HCT116 (cell line): Measurements from ENCODE around the gene PNMA3. TPM values are rescaled to one million over a fixed set of nuclear protein-coding genes. Genes with fewer than 3 reads are reported as not detected.
"Not testable (repeated sequence)": the region's sequence is repeated elsewhere in the genome, so short reads cannot be mapped to it uniquely, and the experiment has no call there.

Experiments
- ATAC-seq: fragments of 200-7000 bp; cut with Tn5 transposase; 2 replicates; pipeline ENCODE4 v1.9.1; 2020; ENCODE audit warnings: mild to moderate bottlenecking, moderate library complexity
- BruUV-seq: library from RNA; stranded (reverse); fragments of 400-500 nt; replicated peaks from 2 replicates; lab custom pipeline; 2021; lab: Mats Ljungman, UMichigan
- CTCF ChIA-PET: fragments of 300-600 bp; sonication (Branson Sonifier 250); formaldehyde crosslinking; loops from one replicate; lab custom pipeline; 2021; ENCODE audit warnings: antibody characterized with exemption; lab: Charles Lee
- POLR2A ChIA-PET: fragments of 300-600, 350-600 bp; sonication (Branson Sonifier 250); formaldehyde crosslinking; loops from one replicate; lab custom pipeline; 2021; ENCODE audit warnings: antibody characterized with exemption; lab: Charles Lee
- RAD21 ChIA-PET, 2 experiments: fragments of 300-600 bp; sonication (Branson Sonifier 250); formaldehyde crosslinking; loops; one replicate each; lab custom pipeline; 2023; ENCODE audit warnings: low total read pairs in 2 of 2; ENCODE audit not compliant: uncharacterized antibody in 2 of 2, unreplicated experiment in 2 of 2, low non-redundant PET in 1 of 2; lab: Charles Lee
- DNase-seq: peaks from one replicate; pipeline ENCODE4 v3.0.0-alpha.2; 2010; ENCODE audit warnings: low read depth, low spot score
- H2AFZ ChIP-seq: fragments of 200-600 bp; shearing (Covaris generic), sonication (generic); 2 replicates; pipeline ENCODE4 v1.6.1; 2017; ENCODE audit warnings: low read depth, mixed run types, mixed read lengths, antibody characterized with exemption, low read length; ENCODE audit not compliant: poor library complexity, severe bottlenecking
- H3K27ac ChIP-seq: 2 replicates; pipeline ENCODE4 v1.5.1; 2012; ENCODE audit warnings: low read depth, low read length
- H3K27me3 ChIP-seq: fragments of 200-600 bp; sonication (generic); 2 replicates; pipeline ENCODE4 v1.6.1; 2016; ENCODE audit warnings: mixed run types, low read length, mixed read lengths; ENCODE audit not compliant: insufficient read depth
- H3K36me3 ChIP-seq, 2 experiments: fragments of 200-500 bp in 1 of 2; fragments of 200-600 bp in 1 of 2; sonication (Bioruptor generic) in 1 of 2; sonication (generic) in 1 of 2; 2 replicates each; pipeline versions ENCODE4 v1.5.1 to v1.6.1; 2014 to 2016; ENCODE audit warnings: low read length in 2 of 2, inconsistent platforms in 1 of 2, mixed read lengths in 1 of 2, mixed run types in 1 of 2; ENCODE audit not compliant: insufficient read depth in 2 of 2, control insufficient read depth in 1 of 2
- H3K4me1 ChIP-seq, 2 experiments: fragments of 200-600 bp in 1 of 2; sonication (generic) in 1 of 2; 2 replicates each; pipeline versions ENCODE4 v1.5.1 to v1.6.1; 2012 to 2017; ENCODE audit warnings: low read length in 2 of 2, inconsistent platforms in 1 of 2, mild to moderate bottlenecking in 1 of 2, mixed read lengths in 1 of 2, mixed run types in 1 of 2, moderate library complexity in 1 of 2; ENCODE audit not compliant: insufficient read depth in 2 of 2, control insufficient read depth in 1 of 2
- H3K4me2 ChIP-seq: fragments of 200-600 bp; sonication (generic); 2 replicates; pipeline ENCODE4 v1.6.1; 2017; ENCODE audit warnings: mixed run types, low read length, mixed read lengths
- H3K4me3 ChIP-seq, 2 experiments: fragments of 200-600 bp in 1 of 2; sonication (generic) in 1 of 2; replicated peaks in 1 of 2; 2 replicates each; pipeline ENCODE4 v1.5.1; 2011 to 2016; ENCODE audit warnings: low read length in 2 of 2, control low read depth in 1 of 2, low read depth in 1 of 2, mild to moderate bottlenecking in 1 of 2, mixed read lengths in 1 of 2, mixed run types in 1 of 2
- H3K79me2 ChIP-seq: fragments of 200-600 bp; sonication (generic); 2 replicates; pipeline ENCODE4 v1.6.1; 2017; ENCODE audit warnings: mild to moderate bottlenecking, mixed run types, low read length, moderate library complexity, mixed read lengths; ENCODE audit not compliant: insufficient read depth
- H3K9ac ChIP-seq: fragments of 200-600 bp; sonication (generic); 2 replicates; pipeline ENCODE4 v1.6.1; 2016; ENCODE audit warnings: low read length, mixed read lengths
- H3K9me2 ChIP-seq: fragments of 200-600 bp; sonication (generic), shearing (Covaris generic); 2 replicates; pipeline ENCODE4 v1.6.1; 2017; ENCODE audit warnings: mixed run types, mild to moderate bottlenecking, moderate library complexity; ENCODE audit not compliant: insufficient read depth
- H3K9me3 ChIP-seq, 2 experiments: fragments of 200-500 bp in 1 of 2; fragments of 200-600 bp in 1 of 2; sonication (Bioruptor generic) in 1 of 2; sonication (generic) in 1 of 2; 2 replicates each; pipeline ENCODE4 v1.6.1; 2014 to 2017; ENCODE audit warnings: low read length in 2 of 2, mixed read lengths in 2 of 2, inconsistent platforms in 1 of 2, low read depth in 1 of 2, mild to moderate bottlenecking in 1 of 2, mixed run types in 1 of 2, moderate library complexity in 1 of 2; ENCODE audit not compliant: control insufficient read depth in 1 of 2, insufficient read depth in 1 of 2
- H4K20me1 ChIP-seq: fragments of 200-600 bp; sonication (generic), shearing (Covaris generic); 2 replicates; pipeline ENCODE4 v1.6.1; 2017; ENCODE audit warnings: mixed run types, mild to moderate bottlenecking, moderate library complexity; ENCODE audit not compliant: insufficient read depth
- CBX3 ChIP-seq: IDR thresholded peaks from 2 replicates; pipeline ENCODE4 v1.6.1; 2012; ENCODE audit warnings: low read depth
- CEBPB ChIP-seq: IDR thresholded peaks from 2 replicates; pipeline ENCODE4 v1.6.1; 2012; ENCODE audit warnings: low read depth
- CTCF ChIP-seq, 3 experiments: fragments of 200-600 bp in 1 of 3; sonication (generic) in 1 of 3; IDR thresholded peaks in 2 of 3; conservative IDR thresholded peaks in 1 of 3; 2 replicates each; pipeline ENCODE4 v1.5.1; 2012 to 2017; ENCODE audit warnings: low read depth in 2 of 3, low read length in 2 of 3, antibody characterized with exemption in 1 of 3, borderline replicate concordance in 1 of 3, control low read depth in 1 of 3, mild to moderate bottlenecking in 1 of 3, mixed read lengths in 1 of 3, mixed run types in 1 of 3, moderate library complexity in 1 of 3; ENCODE audit not compliant: insufficient read depth in 1 of 3
- EZH2 ChIP-seq: fragments of 200-600 bp; sonication (generic); IDR thresholded peaks from 2 replicates; pipeline ENCODE4 v1.6.1; 2017; ENCODE audit warnings: antibody characterized with exemption, mixed run types
- EZH2phosphoT487 ChIP-seq: fragments of 200-600 bp; IDR thresholded peaks from 2 replicates; pipeline ENCODE4 v1.6.1; 2018; ENCODE audit warnings: antibody characterized with exemption, borderline replicate concordance
- JUND ChIP-seq: IDR thresholded peaks from 2 replicates; pipeline ENCODE4 v1.6.1; 2012
- POLR2AphosphoS5 ChIP-seq: IDR thresholded peaks from 2 replicates; pipeline ENCODE4 v1.6.1; 2011; ENCODE audit warnings: mild to moderate bottlenecking, low read depth, low read length, moderate library complexity
- RAD21 ChIP-seq: IDR thresholded peaks from 2 replicates; pipeline ENCODE4 v1.6.1; 2012; ENCODE audit warnings: low read depth, mild to moderate bottlenecking
- REST ChIP-seq: IDR thresholded peaks from 2 replicates; pipeline ENCODE4 v1.6.1; 2012; ENCODE audit warnings: low read depth
- SIN3A ChIP-seq: IDR thresholded peaks from 2 replicates; pipeline ENCODE4 v1.6.1; 2012; ENCODE audit warnings: low read depth
- SP1 ChIP-seq: IDR thresholded peaks from 2 replicates; pipeline ENCODE4 v1.6.1; 2012; ENCODE audit warnings: low read depth
- ZBTB33 ChIP-seq: IDR thresholded peaks from 2 replicates; pipeline ENCODE4 v1.6.1; 2011; ENCODE audit warnings: mild to moderate bottlenecking, low read length, moderate library complexity; ENCODE audit not compliant: insufficient replicate concordance; ENCODE audit errors: extremely low read depth
- ZNF274 ChIP-seq: fragments of 200-500 bp; sonication (Bioruptor generic); IDR thresholded peaks from 2 replicates; pipeline ENCODE4 v1.6.1; 2014; ENCODE audit warnings: mild to moderate bottlenecking, low read depth, low read length, inconsistent platforms
- intact Hi-C: fragments of 100-400 bp; cut with micrococcal nuclease; formaldehyde crosslinking; loops from 2 replicates; pipeline ENCODE4 v1.10.0; 2022
- total RNA-seq: library from RNA; stranded (reverse); gene quantifications from one replicate; pipeline ENCODE4 v1.2.1, GENCODE V29; 2021; ENCODE audit not compliant: unreplicated experiment

Gene PNMA3
- total RNA-seq, 1 experiment from 2014 or later, result not detected

- DNase-seq, intact Hi-C loops, RAD21 ChIA-PET, H2AFZ ChIP-seq, H4K20me1 ChIP-seq, H3K36me3 ChIP-seq, H3K9me2 ChIP-seq, H3K9me3 ChIP-seq, ATAC-seq, CTCF ChIA-PET, H3K4me3 ChIP-seq, H3K27me3 ChIP-seq, H3K9ac ChIP-seq, H3K79me2 ChIP-seq, POLR2A ChIA-PET, H3K4me1 ChIP-seq, BruUV-seq, H3K4me2 ChIP-seq, H3K27ac ChIP-seq: not testable (repeated sequence)
Observed at GRCh38 chrX:153083238-153083923, 27.1 kb downstream of the PNMA3 start.

GRCh38 chrX:153102418-153102817 is 46.1 kb downstream of the PNMA3 start:
- RAD21 ChIA-PET, result no interaction called here
- POLR2A ChIA-PET, result no interaction called here
- intact Hi-C loops, result no loop called here
- H3K9me2 ChIP-seq, result no peaks in the 10 kb centered on the region
- H3K27me3 ChIP-seq, result no peaks in the 10 kb centered on the region
- no peaks in the 10 kb centered on the region for H3K36me3 ChIP-seq
- H4K20me1 ChIP-seq, result no peaks in the 10 kb centered on the region
- ATAC-seq (no peak), DNase-seq (no peak)
- no peak overlapping the region for H3K4me2 ChIP-seq
- H3K4me1 ChIP-seq, result no peaks in the 10 kb centered on the region
- CTCF ChIA-PET, result no interaction called here
- H2AFZ ChIP-seq, result no peak overlapping the region
- H3K27ac ChIP-seq, result no peak overlapping the region
- no peaks in the 10 kb centered on the region for H3K9me3 ChIP-seq
- no TSS peak for BruUV-seq
- no peak overlapping the region for H3K4me3 ChIP-seq
- no peaks in the 10 kb centered on the region for H3K79me2 ChIP-seq
- H3K9ac ChIP-seq, result no peak overlapping the region
- TF ChIP-seq POLR2AphosphoS5 (no peak), JUND (no peak), ZBTB33 (no peak), CEBPB (no peak), CBX3 (no peak), EZH2 (no peak), ZNF274 (no peak), REST (no peak), CTCF (IDR thresholded peaks at IDR 0.05 in 2 of 3, conservative IDR thresholded peaks at IDR 0.05 in 1 of 3; ENCODE audit: borderline replicate concordance in 1 of 3, insufficient read depth in 1 of 3, low read depth in 2 of 3, low read length in 2 of 3) (no peak), SP1 (no peak), EZH2phosphoT487 (no peak), SIN3A (no peak), RAD21 (no peak)
